GM13977 (cell line): ENCODE results near the gene DENND6B.

Experiments used
- DNase-seq: peaks from one replicate; pipeline ENCODE4 v3.0.0; 2012; ENCODE audit warnings: low spot score
- in situ Hi-C: fragments of 300-500 bp; cut with MboI; formaldehyde crosslinking; loops from one replicate; pipeline ENCODE4 v1.12.0; 2022; ENCODE audit warnings: low sequenced_read_pairs, low pct_unique_long_range_greater_than_20kb, mixed read lengths, inconsistent platforms; ENCODE audit not compliant: unreplicated experiment
- TF ChIP-seq, protein P1 (sequence below): IDR thresholded peaks from 2 replicates; pipeline ENCODE4 v1.5.1; 2012; ENCODE audit warnings: mild to moderate bottlenecking, control low read depth; ENCODE audit not compliant: insufficient read depth; ENCODE audit errors: extremely low read depth, missing control alignments

Gene DENND6B

DNA sequence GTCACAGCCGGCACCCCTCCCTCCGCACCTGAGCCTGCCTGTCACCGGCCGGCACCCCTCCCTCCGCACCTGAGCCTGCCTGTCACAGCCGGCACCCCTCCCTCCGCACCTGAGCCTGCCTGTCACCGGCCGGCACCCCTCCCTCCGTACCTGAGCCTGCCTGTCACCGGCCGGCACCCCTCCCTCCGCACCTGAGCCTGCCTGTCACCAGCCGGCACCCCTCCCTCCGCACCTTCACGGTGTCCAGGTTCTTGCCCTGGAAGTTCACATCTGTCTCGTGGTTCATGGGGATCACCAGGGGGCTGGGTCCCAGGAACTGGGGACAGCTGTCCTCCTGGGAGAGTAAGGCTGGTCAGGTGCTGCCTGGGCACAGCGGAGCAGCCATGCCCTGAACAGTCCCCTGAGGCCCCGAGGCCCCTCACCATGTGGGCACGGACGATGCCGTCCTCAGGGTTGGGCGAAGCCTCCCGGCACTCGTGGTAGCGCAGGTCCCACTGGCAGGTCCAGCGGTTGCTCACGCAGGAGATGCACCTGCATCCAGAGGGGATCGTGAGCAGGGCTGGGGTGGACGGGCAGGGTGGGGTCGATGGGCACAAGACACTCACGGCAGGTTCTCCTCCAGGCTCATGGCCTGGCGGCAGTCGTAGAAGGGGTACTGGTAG, 41.1 kb downstream of the DENND6B start:
- in situ Hi-C loops, result no loop called here
- TF ChIP-seq, protein P1, sequence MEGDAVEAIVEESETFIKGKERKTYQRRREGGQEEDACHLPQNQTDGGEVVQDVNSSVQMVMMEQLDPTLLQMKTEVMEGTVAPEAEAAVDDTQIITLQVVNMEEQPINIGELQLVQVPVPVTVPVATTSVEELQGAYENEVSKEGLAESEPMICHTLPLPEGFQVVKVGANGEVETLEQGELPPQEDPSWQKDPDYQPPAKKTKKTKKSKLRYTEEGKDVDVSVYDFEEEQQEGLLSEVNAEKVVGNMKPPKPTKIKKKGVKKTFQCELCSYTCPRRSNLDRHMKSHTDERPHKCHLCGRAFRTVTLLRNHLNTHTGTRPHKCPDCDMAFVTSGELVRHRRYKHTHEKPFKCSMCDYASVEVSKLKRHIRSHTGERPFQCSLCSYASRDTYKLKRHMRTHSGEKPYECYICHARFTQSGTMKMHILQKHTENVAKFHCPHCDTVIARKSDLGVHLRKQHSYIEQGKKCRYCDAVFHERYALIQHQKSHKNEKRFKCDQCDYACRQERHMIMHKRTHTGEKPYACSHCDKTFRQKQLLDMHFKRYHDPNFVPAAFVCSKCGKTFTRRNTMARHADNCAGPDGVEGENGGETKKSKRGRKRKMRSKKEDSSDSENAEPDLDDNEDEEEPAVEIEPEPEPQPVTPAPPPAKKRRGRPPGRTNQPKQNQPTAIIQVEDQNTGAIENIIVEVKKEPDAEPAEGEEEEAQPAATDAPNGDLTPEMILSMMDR, result no peak
- no peak for DNase-seq

DNA sequence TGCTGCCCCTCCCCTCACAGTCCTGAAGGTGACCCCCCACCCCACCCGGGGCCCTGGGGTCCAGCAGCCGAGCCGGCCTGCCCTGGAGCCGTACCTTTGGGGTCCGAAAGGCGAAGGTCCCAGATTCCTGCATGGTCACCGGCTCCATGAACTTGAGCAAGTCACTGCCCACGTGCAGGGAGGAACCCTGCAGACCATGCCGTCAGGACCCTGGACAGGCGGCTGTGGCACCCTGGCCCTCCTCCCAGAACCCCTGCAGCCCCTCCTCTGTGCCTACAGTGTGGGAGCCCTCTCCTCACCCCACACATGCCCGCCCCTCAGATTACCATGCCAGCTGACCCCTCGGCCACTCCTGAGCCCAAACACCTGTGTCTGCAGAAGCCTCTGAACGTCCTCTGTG, 42.3 kb downstream of the DENND6B start:
- no peak for DNase-seq
- in situ Hi-C loops, result no loop called here
- TF ChIP-seq, protein P1, result no peak

DNA sequence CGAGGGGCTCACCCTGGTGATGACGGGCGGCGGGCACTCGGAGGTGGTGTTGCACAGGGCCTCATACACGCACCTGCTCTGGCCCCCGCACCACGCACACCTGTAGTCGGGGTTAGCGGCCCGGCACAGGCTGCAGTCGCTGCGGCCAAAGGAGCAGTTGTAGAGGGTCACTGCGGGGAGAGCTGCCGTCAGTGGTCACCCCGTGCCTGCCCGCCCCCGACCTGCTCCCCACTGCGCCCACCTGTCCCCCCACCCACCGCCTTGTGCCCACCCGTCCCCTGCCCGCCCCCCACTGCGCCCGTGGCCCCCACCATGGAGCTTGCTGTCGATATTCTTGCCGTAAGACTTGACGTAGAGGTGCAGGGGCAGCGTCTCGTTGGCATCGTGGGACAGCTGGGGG, 43.0 kb downstream of the DENND6B start:
- TF ChIP-seq, protein P1, result no peak
- in situ Hi-C loops, result no loop called here

DNA sequence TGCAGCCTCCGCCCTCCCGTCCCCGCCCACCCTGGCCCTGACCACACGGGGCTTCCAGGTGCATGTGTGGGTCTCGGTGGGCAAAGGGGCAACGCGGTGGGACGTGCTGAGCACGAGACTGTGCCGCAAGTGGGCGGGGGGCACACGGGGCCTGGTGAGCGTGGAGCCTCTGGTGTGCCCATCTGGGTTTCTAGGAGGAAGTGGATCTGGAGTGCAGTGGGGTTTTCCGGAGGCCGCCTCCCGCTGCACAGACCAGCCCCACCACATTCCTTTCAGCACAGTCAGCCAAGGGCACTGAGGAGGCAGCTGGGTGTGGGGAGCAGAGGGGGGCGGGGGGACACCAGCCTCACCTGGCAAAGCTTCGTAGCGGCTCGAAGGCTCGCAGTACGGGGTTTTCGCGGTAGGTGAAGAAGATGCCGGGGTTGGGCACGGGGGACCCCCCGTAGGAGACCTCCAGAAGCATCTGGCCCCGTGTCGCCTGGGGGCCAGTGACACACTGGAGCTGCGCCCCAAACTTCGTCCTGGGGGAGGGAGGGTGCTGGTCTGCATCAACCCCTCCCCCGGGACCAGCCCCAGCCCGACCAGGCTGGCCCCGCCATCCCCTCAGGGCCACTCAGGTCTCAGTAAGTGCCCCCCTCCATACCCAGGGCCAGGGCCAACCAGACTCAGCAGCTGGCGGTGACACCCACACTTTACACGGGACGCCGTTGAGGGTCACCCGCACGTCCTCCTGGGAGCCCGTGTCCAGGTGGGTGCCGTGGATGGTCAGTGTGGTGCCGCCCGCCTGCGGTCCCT, 44.3 kb downstream of the DENND6B start:
- no peak for DNase-seq
- in situ Hi-C loops, result no loop called here
- TF ChIP-seq, protein P1, result no peak

More for the DNA sequence above, 43.0 kb downstream of the DENND6B start:
- DNase-seq, result no peak

DNA sequence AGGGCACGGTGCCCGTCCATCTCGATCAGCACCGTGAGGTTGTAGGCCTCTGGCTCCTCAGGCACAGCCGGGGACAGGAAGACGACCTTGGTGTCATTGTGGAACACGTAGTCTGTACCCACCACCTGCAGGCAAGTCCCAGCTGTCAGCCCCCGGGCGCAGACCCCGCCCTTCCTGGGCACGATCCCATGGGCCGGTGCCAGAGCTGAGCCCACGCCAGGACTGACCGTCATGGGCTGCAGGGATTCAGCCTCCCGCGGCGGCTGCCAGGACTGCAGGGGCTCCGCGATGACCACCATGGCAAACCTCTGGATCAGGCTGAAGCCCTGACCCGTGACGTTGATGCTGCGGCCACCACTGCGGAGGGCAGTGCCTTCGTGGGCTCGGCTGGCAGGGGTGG, 44.9 kb downstream of the DENND6B start:
- TF ChIP-seq, protein P1, result no peak
- no peak for DNase-seq
- in situ Hi-C loops, result no loop called here

DNA sequence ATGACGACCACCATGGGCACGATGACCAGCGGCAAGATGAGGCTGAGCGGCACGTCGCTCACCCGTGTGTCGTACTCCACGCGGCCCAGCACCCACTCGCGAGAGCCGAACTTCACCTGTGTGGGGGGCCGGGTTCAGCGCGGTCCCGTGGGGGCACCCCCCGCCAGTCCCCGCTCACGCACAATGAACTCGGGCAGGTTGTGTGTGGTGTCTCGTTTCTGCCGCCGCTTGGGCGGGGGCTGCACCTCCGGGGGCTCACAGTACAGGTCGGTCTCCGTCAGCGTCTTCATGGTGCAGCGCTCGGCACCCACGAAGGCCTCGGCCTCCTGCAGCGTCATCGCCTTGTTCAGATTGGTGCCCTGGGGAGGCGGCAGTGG, 45.4 kb downstream of the DENND6B start:
- no peak for DNase-seq
- TF ChIP-seq, protein P1, result no peak
- in situ Hi-C loops, result no loop called here
